Measurements from ENCODE around the gene PRR35.

PRR35 gene

GRCh38 chr16:565419-566330, 5.5 kb downstream of the PRR35 start:
- no peak for DNase-seq

GRCh38 chr16:566475-567372, 6.5 kb downstream of the PRR35 start, which contains the start of gene NHLRC4:
NHLRC4 (plus strand) TSS chr16:567005; CDS start chr16:568048, 1,043 bp downstream.
- no peak for DNase-seq

- no peak for DNase-seq
Measured at GRCh38 chr16:567373-568256, 7.4 kb downstream of the PRR35 start.

- DNase-seq, result no peak
Measured at GRCh38 chr16:568401-569258, 8.4 kb downstream of the PRR35 start.

- no peak for DNase-seq
Measured at GRCh38 chr16:569445-570254, 9.5 kb downstream of the PRR35 start, which contains the start of gene PIGQ. PIGQ (plus strand) TSS chr16:569968; CDS start chr16:574075, 4,107 bp downstream.

- no peak for DNase-seq
Measured at GRCh38 chr16:572865-573650, 12.9 kb downstream of the PRR35 start.

GRCh38 chr16:574021-574760, 14.0 kb downstream of the PRR35 start:
- DNase-seq, result no peak

- DNase-seq, result no peak
Measured at GRCh38 chr16:575354-576196, 15.4 kb downstream of the PRR35 start.

GRCh38 chr16:576197-576822, 16.1 kb downstream of the PRR35 start:
- DNase-seq, result no peak

GRCh38 chr16:576823-577201, 16.6 kb downstream of the PRR35 start:
- DNase-seq, result no peak

- no peak for DNase-seq
Measured at GRCh38 chr16:577796-578195, 17.6 kb downstream of the PRR35 start.

GRCh38 chr16:578232-578869, 18.2 kb downstream of the PRR35 start:
- DNase-seq, result no peak

- DNase-seq, result no peak
Measured at GRCh38 chr16:578870-579405, 18.7 kb downstream of the PRR35 start.

- no peak for DNase-seq
Measured at GRCh38 chr16:580141-580945, 20.1 kb downstream of the PRR35 start.

GRCh38 chr16:580946-581498, 20.8 kb downstream of the PRR35 start:
- no peak for DNase-seq

GRCh38 chr16:582218-582613, 22.0 kb downstream of the PRR35 start:
- DNase-seq, result no peak

Data from NCI-H446 treated with DMSO at 0.1 percent for 48 hours (cell line).